GM19025 (cell line): ENCODE results near the gene HBQ1.
"Not testable (repeated sequence)": the region's sequence is repeated elsewhere in the genome, so short reads cannot be mapped to it uniquely, and the experiment has no call there.

Experiments used
- ATAC-seq: cut with Tn5 transposase; IDR thresholded peaks from one replicate; pipeline ENCODE4 v1.9.1; 2021; ENCODE audit warnings: mild to moderate bottlenecking, low read depth, moderate library complexity; ENCODE audit not compliant: unreplicated experiment

Gene HBQ1

GRCh38 chr16:180101-180675 is at the start of gene HBQ1:
TSS of gene HBQ1 (plus strand) at chr16:180459. CDS start at chr16:180487, 28 bp downstream.
- no peak for ATAC-seq

GRCh38 chr16:130533-131173 is 49.6 kb upstream of the HBQ1 start:
- ATAC-seq, result no peak

- ATAC-seq, result no peak
Measured at GRCh38 chr16:132120-132519, 48.1 kb upstream of the HBQ1 start.

GRCh38 chr16:133716-134115 is 46.5 kb upstream of the HBQ1 start:
- no peak for ATAC-seq

- ATAC-seq, result no peak
Measured at GRCh38 chr16:138049-138417, 42.2 kb upstream of the HBQ1 start.

GRCh38 chr16:140175-140857 is 39.9 kb upstream of the HBQ1 start:
- ATAC-seq, result no peak

- ATAC-seq, result no peak
Measured at GRCh38 chr16:142405-142967, 37.8 kb upstream of the HBQ1 start.

GRCh38 chr16:143047-143446 is 37.2 kb upstream of the HBQ1 start:
- ATAC-seq, result no peak

GRCh38 chr16:143456-143855 is 36.8 kb upstream of the HBQ1 start:
- no peak for ATAC-seq

GRCh38 chr16:144797-145252 is 35.4 kb upstream of the HBQ1 start:
- no peak for ATAC-seq

GRCh38 chr16:146646-147045 is 33.6 kb upstream of the HBQ1 start:
- no peak for ATAC-seq

- ATAC-seq, result no peak
Measured at GRCh38 chr16:149024-149660, 31.1 kb upstream of the HBQ1 start.

GRCh38 chr16:152141-153128 is 27.8 kb upstream of the HBQ1 start, which contains the start of gene HBZ:
TSS of gene HBZ (plus strand) at chr16:152644. CDS start at chr16:152910, 266 bp downstream.
- no peak for ATAC-seq

GRCh38 chr16:153129-153521 is 27.1 kb upstream of the HBQ1 start:
- not testable (repeated sequence) for ATAC-seq

GRCh38 chr16:153550-154216 is 26.6 kb upstream of the HBQ1 start:
- not testable (repeated sequence) for ATAC-seq

- no peak for ATAC-seq
Measured at GRCh38 chr16:154217-155030, 25.8 kb upstream of the HBQ1 start.

GRCh38 chr16:155031-155398 is 25.2 kb upstream of the HBQ1 start:
- ATAC-seq, result no peak

- ATAC-seq, result no peak
Measured at GRCh38 chr16:159136-159849, 21.0 kb upstream of the HBQ1 start.
